Sciatic nerve (tissue), 2 donors: Measurements from ENCODE around the gene VENTX. TPM values are rescaled to one million over a fixed set of nuclear protein-coding genes. Genes with fewer than 3 reads are reported as not detected.
"Not testable (repeated sequence)": the region's sequence is repeated elsewhere in the genome, so short reads cannot be mapped to it uniquely, and the experiment has no call there.

Source experiments
- ATAC-seq: fragments of 200-7000 bp; cut with Tn5 transposase; one replicate; pipeline ENCODE4 v1.9.1; 2020; ENCODE audit warnings: mild to moderate bottlenecking, moderate library complexity
- DNase-seq: peaks from one replicate; pipeline ENCODE4 v3.0.0-alpha.2; 2020; ENCODE audit warnings: low spot score
- intact Hi-C: fragments of 100-400 bp; cut with DNase I; formaldehyde crosslinking; loops from one replicate; pipeline ENCODE4 v1.14.2; 2022
- total RNA-seq: library from RNA; stranded (reverse); fragmentation: NEBNext Ultra II Directional; extraction: Animal tissue kit (Norgen Biotek cat#: 25700); gene quantifications from one replicate; pipeline ENCODE4 v1.2.1, GENCODE V29; 2021
- donor health status: DM: no; HTN: no; CAD: no.
- donor health status: DM: no; HTN: no; CAD: no.

Gene VENTX
- total RNA-seq, 1 donor from 2014 or later = 3.0 TPM

- intact Hi-C loops = no loop called here
- ATAC-seq = no peak
Measured at GRCh38 chr10:133230387-133231195, 7.1 kb upstream of the VENTX start.

GRCh38 chr10:133231244-133231945 is 6.3 kb upstream of the VENTX start:
- intact Hi-C loops = no loop called here
- DNase-seq (no peak), ATAC-seq (no peak)

More at GRCh38 chr10:133230387-133231195, 7.1 kb upstream of the VENTX start:
- DNase-seq = no peak

GRCh38 chr10:133231946-133232574 is 5.6 kb upstream of the VENTX start:
- intact Hi-C loops = no loop called here
- DNase-seq (no peak), ATAC-seq (no peak)

GRCh38 chr10:133234796-133235195 is 2.9 kb upstream of the VENTX start:
- ATAC-seq, intact Hi-C loops, DNase-seq: not testable (repeated sequence)

GRCh38 chr10:133235265-133235855 is 2.3 kb upstream of the VENTX start:
- DNase-seq = no peak
- intact Hi-C loops = no loop called here
- peak; percentile 61 for ATAC-seq

- DNase-seq (no peak), ATAC-seq (peak; percentile 12)
- intact Hi-C loops = no loop called here
Measured at GRCh38 chr10:133235932-133236331, 1.7 kb upstream of the VENTX start.

- DNase-seq = no peak
- intact Hi-C loops = no loop called here
- no peak for ATAC-seq
Measured at GRCh38 chr10:133236401-133237240, 1.0 kb upstream of the VENTX start.

GRCh38 chr10:133237241-133237587 is 441 bp upstream of the VENTX start:
- intact Hi-C loops = no loop called here
- ATAC-seq (no peak), DNase-seq (no peak)

GRCh38 chr10:133238466-133238804 is 780 bp downstream of the VENTX start:
- no peak for ATAC-seq
- intact Hi-C loops = no loop called here

GRCh38 chr10:133239990-133240389 is 2.3 kb downstream of the VENTX start:
- no peak for ATAC-seq
- intact Hi-C loops = no loop called here
- no peak for DNase-seq

More at GRCh38 chr10:133238466-133238804, 780 bp downstream of the VENTX start:
- no peak for DNase-seq

GRCh38 chr10:133241501-133242205 is 4.0 kb downstream of the VENTX start:
- ATAC-seq (no peak), DNase-seq (no peak)
- intact Hi-C loops = no loop called here

- DNase-seq = no peak
- intact Hi-C loops = no loop called here
- ATAC-seq = no peak
Measured at GRCh38 chr10:133242611-133243356, 5.1 kb downstream of the VENTX start.

- intact Hi-C loops = no loop called here
- no peak for DNase-seq
- no peak for ATAC-seq
Measured at GRCh38 chr10:133243593-133243992, 5.9 kb downstream of the VENTX start.

- ATAC-seq (no peak), DNase-seq (no peak)
- intact Hi-C loops = no loop called here
Measured at GRCh38 chr10:133245439-133246235, 8.0 kb downstream of the VENTX start.

GRCh38 chr10:133246236-133246626 is 8.6 kb downstream of the VENTX start:
- ATAC-seq (no peak), DNase-seq (no peak)
- intact Hi-C loops = no loop called here

- no peak for ATAC-seq
- DNase-seq = no peak
- intact Hi-C loops = no loop called here
Measured at GRCh38 chr10:133247681-133248333, 10.2 kb downstream of the VENTX start.
